ENCODE results near the gene TRIM71.

- TF ChIP-seq EZH2phosphoT487 (IDR thresholded peaks at IDR 0.05; ENCODE audit: insufficient read depth, low read depth) (no peak), EZH2 (IDR thresholded peaks at IDR 0.05; ENCODE audit: insufficient read depth, poor library complexity, severe bottlenecking) (no peak)
Observed at GRCh38 chr3:32781211-32781968, 36.4 kb upstream of the TRIM71 start.

All from GM23248 (cell line).